SK-N-SH (cell line): ENCODE results near the gene PRKCB. TPM values are rescaled to one million over a fixed set of nuclear protein-coding genes. Genes with fewer than 3 reads are reported as not detected.

Source experiments
- CTCF ChIA-PET: fragments of 300-600, 350-600 bp; formaldehyde crosslinking; extraction: SDS; loops from one replicate; lab custom pipeline; 2021; lab: Yijun Ruan, JAX
- POLR2A ChIA-PET: fragments of 350-600 bp; sonication (Branson Sonifier 250); formaldehyde crosslinking; extraction: SDS; loops from one replicate; lab custom pipeline; 2020; ENCODE audit warnings: antibody characterized with exemption, inconsistent platforms; lab: Yijun Ruan, JAX
- DNase-seq: peaks from one replicate; pipeline ENCODE4 v3.0.0; 2012
- H2AFZ ChIP-seq: fragments of 200-600 bp; sonication (generic); 2 replicates; pipeline ENCODE4 v1.8.1; 2016; ENCODE audit warnings: antibody characterized with exemption, mild to moderate bottlenecking, low read depth
- H3F3A ChIP-seq: fragments of 200-600 bp; sonication (generic); replicated peaks from 2 replicates; pipeline ENCODE3; 2016; ENCODE audit warnings: antibody characterized with exemption, mild to moderate bottlenecking; ENCODE audit not compliant: insufficient read depth
- H3K27ac ChIP-seq, 2 experiments: fragments of 200-500 bp in 1 of 2; fragments of 200-600 bp in 1 of 2; sonication (Bioruptor generic) in 1 of 2; sonication (generic), shearing (Covaris generic) in 1 of 2; 2 replicates each; pipeline versions ENCODE4 v1.5.1 to v1.6.1; 2014 to 2016; ENCODE audit warnings: low read depth in 2 of 2, inconsistent platforms in 1 of 2, low read length in 1 of 2, mild to moderate bottlenecking in 1 of 2, mixed read lengths in 1 of 2
- H3K27me3 ChIP-seq: fragments of 200-600 bp; sonication (generic), shearing (Covaris generic); 2 replicates; pipeline ENCODE4 v1.6.1; 2016; ENCODE audit warnings: mixed run types; ENCODE audit not compliant: insufficient read depth
- H3K36me3 ChIP-seq, 2 experiments: fragments of 200-500 bp in 1 of 2; fragments of 200-600 bp in 1 of 2; sonication (Bioruptor generic) in 1 of 2; sonication (generic) in 1 of 2; replicated peaks in 1 of 2; 2 replicates each; pipeline versions ENCODE3 to v1.5.1; 2014 to 2016; ENCODE audit warnings: low read length in 1 of 2, mild to moderate bottlenecking in 1 of 2; ENCODE audit not compliant: insufficient read depth in 2 of 2, control insufficient read depth in 1 of 2
- H3K4me1 ChIP-seq, 2 experiments: fragments of 200-500 bp in 1 of 2; fragments of 200-600 bp in 1 of 2; sonication (Bioruptor generic) in 1 of 2; sonication (generic), shearing (Covaris generic) in 1 of 2; 2 replicates each; pipeline versions ENCODE4 v1.5.1 to v1.6.1; 2014 to 2016; ENCODE audit warnings: low read depth in 1 of 2, low read length in 1 of 2, mixed run types in 1 of 2; ENCODE audit not compliant: insufficient read depth in 2 of 2, control insufficient read depth in 1 of 2
- H3K4me2 ChIP-seq: fragments of 200-600 bp; sonication (generic), shearing (Covaris generic); 2 replicates; pipeline ENCODE4 v1.6.1; 2017; ENCODE audit warnings: mixed run types
- H3K4me3 ChIP-seq, 2 experiments: fragments of 200-500 bp in 1 of 2; fragments of 200-600 bp in 1 of 2; sonication (Bioruptor generic) in 1 of 2; sonication (generic), shearing (Covaris generic) in 1 of 2; 2 replicates each; pipeline versions ENCODE4 v1.5.1 to v1.8.1; 2014 to 2016; ENCODE audit warnings: low read depth in 2 of 2, inconsistent platforms in 1 of 2, low read length in 1 of 2, mild to moderate bottlenecking in 1 of 2, mixed read lengths in 1 of 2, moderate library complexity in 1 of 2
- H3K79me2 ChIP-seq: fragments of 200-600 bp; sonication (generic); 2 replicates; pipeline ENCODE4 v1.8.1; 2017; ENCODE audit warnings: mild to moderate bottlenecking; ENCODE audit not compliant: insufficient read depth
- H3K9ac ChIP-seq: fragments of 200-600 bp; sonication (generic); 2 replicates; pipeline ENCODE4 v1.6.1; 2017; ENCODE audit warnings: mixed run types
- H3K9me2 ChIP-seq: fragments of 200-600 bp; sonication (generic); 2 replicates; pipeline ENCODE4 v1.6.1; 2017; ENCODE audit warnings: mixed run types
- H3K9me3 ChIP-seq: fragments of 200-600 bp; sonication (generic); 2 replicates; pipeline ENCODE4 v1.6.1; 2017; ENCODE audit warnings: mixed run types, mild to moderate bottlenecking, moderate library complexity
- H4K20me1 ChIP-seq: fragments of 200-600 bp; sonication (generic); 2 replicates; pipeline ENCODE4 v1.6.1; 2017; ENCODE audit warnings: mild to moderate bottlenecking, mixed run types; ENCODE audit not compliant: insufficient read depth
- CHD2 ChIP-seq: fragments of 150-350 bp; IDR thresholded peaks from 2 replicates; pipeline ENCODE4 v1.6.1; 2018; ENCODE audit warnings: low read length; ENCODE audit not compliant: partially characterized antibody
- ELF1 ChIP-seq: IDR thresholded peaks from 2 replicates; pipeline ENCODE4 v1.4.0; 2012
- EP300 ChIP-seq, 2 experiments: IDR thresholded peaks; 2 replicates each; pipeline versions ENCODE4 v1.4.0 to v1.6.1; 2012; ENCODE audit warnings: borderline replicate concordance in 1 of 2, low read depth in 1 of 2, low read length in 1 of 2
- EZH2phosphoT487 ChIP-seq: fragments of 200-600 bp; sonication (generic); IDR thresholded peaks from 2 replicates; pipeline ENCODE4 v1.6.1; 2017; ENCODE audit warnings: low read depth, mixed run types, mild to moderate bottlenecking, antibody characterized with exemption, moderate library complexity, borderline replicate concordance
- FOSL2 ChIP-seq: IDR thresholded peaks from 2 replicates; pipeline ENCODE4 v1.4.0; 2012; ENCODE audit warnings: low read depth, mild to moderate bottlenecking, moderate library complexity, borderline replicate concordance
- FOXJ3 ChIP-seq: sonication (generic); formaldehyde crosslinking; IDR thresholded peaks from 2 replicates; pipeline ENCODE4 v1.5.1; 2020; ENCODE audit warnings: mild to moderate bottlenecking, missing genetic modification reagents
- MEF2A ChIP-seq: IDR thresholded peaks from 2 replicates; pipeline ENCODE4 v1.4.0; 2012; ENCODE audit warnings: low read depth, borderline replicate concordance
- MXI1 ChIP-seq: IDR thresholded peaks from 2 replicates; pipeline ENCODE4 v1.6.1; 2012; ENCODE audit warnings: mild to moderate bottlenecking, low read depth, low read length, improper control_type of control experiment
- POLR2AphosphoS5 ChIP-seq: IDR thresholded peaks from 2 replicates; pipeline ENCODE4 v1.6.1; 2012; ENCODE audit warnings: low read depth, low read length
- RAD21 ChIP-seq: IDR thresholded peaks from 2 replicates; pipeline ENCODE4 v1.6.1; 2012; ENCODE audit warnings: mild to moderate bottlenecking, low read length
- RFX5 ChIP-seq: IDR thresholded peaks from 2 replicates; pipeline ENCODE4 v1.6.1; 2012; ENCODE audit warnings: mild to moderate bottlenecking, improper control_type of control experiment, low read length
- RXRA ChIP-seq: IDR thresholded peaks from 2 replicates; pipeline ENCODE4 v1.4.0; 2012; ENCODE audit warnings: low read depth, mild to moderate bottlenecking, borderline replicate concordance
- SMC3 ChIP-seq: IDR thresholded peaks from 2 replicates; pipeline ENCODE4 v1.6.1; 2012; ENCODE audit warnings: low read depth, low read length, improper control_type of control experiment
- TAF1 ChIP-seq: IDR thresholded peaks from 2 replicates; pipeline ENCODE4 v1.6.1; 2012; ENCODE audit warnings: low read depth, mild to moderate bottlenecking, low read length, moderate library complexity, borderline replicate concordance
- TEAD4 ChIP-seq: IDR thresholded peaks from 2 replicates; pipeline ENCODE4 v1.4.0; 2012; ENCODE audit warnings: mild to moderate bottlenecking, borderline replicate concordance; ENCODE audit not compliant: insufficient read depth
- polyA plus RNA-seq, 3 experiments: library from polyadenylated mRNA; depleted of rRNA; stranded (reverse); fragments of >200 nt; gene quantifications; 2 replicates each; pipeline ENCODE4 v1.2.3, GENCODE V29; 2012
- TF ChIP-seq, protein P1 (sequence below): IDR thresholded peaks from 2 replicates; pipeline ENCODE4 v1.4.0; 2012; ENCODE audit warnings: low read depth, borderline replicate concordance
- TF ChIP-seq, protein P2 (sequence below): fragments of 200-600 bp; sonication (generic); IDR thresholded peaks from 2 replicates; pipeline ENCODE4 v1.6.1; 2017; ENCODE audit warnings: antibody characterized with exemption, mild to moderate bottlenecking, moderate library complexity
- TF ChIP-seq, protein P3 (sequence below): fragments of 150-350 bp; IDR thresholded peaks from 2 replicates; pipeline ENCODE4 v1.6.1; 2016; ENCODE audit warnings: mild to moderate bottlenecking, low read depth, low read length

The PRKCB gene
- polyA plus RNA-seq, 1 of the 3 experiments (the other 2 are of a cell fraction) = 0.12 TPM

DNA sequence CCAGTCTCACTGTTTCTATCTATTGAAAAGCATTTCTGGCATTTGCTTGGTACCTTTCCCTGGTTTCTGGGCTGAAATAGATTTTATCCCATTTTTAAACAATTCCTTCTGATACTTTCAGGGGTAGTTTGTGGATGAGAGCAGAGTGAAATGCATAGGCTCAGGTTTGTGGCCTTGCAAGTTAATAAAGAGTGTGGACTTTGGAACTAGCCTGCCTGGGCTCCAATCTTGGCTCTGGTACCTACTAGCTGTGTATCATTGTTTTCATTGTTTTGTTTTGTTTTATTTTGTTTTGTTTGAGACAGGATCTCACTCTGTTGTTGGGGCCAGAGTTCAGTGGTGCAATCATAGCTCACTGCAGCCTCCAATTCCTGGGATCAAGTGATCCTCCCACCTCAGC lies 175.5 kb downstream of the PRKCB start:
- ChIA-PET CTCF (interaction anchor here (1.0 to 3.4 kb wide), 11 partner anchors 10 to 481 kb away, joined by 3 to 47 read pairs (median 6); no protein-coding TSS in a partner anchor), POLR2A (no interaction called here)
- Histone ChIP-seq H3K4me3 (no peak overlapping the region), H2AFZ (no peak overlapping the region), H3K4me2 (no peak overlapping the region), H3K9me3 (no peaks in the 10 kb centered on the region), H3K27me3 (no peaks in the 10 kb centered on the region), H3K27ac (no peak overlapping the region), H3F3A (no peaks in the 10 kb centered on the region), H3K79me2 (no peaks in the 10 kb centered on the region), H4K20me1 (no peaks in the 10 kb centered on the region), H3K9me2 (no peaks in the 10 kb centered on the region), H3K36me3 (no peaks in the 10 kb centered on the region), H3K9ac (no peak overlapping the region), H3K4me1 (peaks cover 4 to 6% of the 10 kb centered on the region in 2 experiments; a peak in 2 of 4 replicates)
- TF ChIP-seq EP300 (IDR thresholded peaks at IDR 0.05; ENCODE audit: borderline replicate concordance in 1 of 2, low read depth in 1 of 2, low read length in 1 of 2) (no peak), FOXJ3 (CRISPR knock-in tag) (no peak), RFX5 (no peak), RAD21 (no peak), RXRA (no peak), TAF1 (no peak), MXI1 (no peak), EZH2phosphoT487 (no peak), ELF1 (no peak), TEAD4 (no peak), FOSL2 (no peak), CHD2 (no peak), SMC3 (no peak), POLR2AphosphoS5 (no peak), MEF2A (no peak)
- TF ChIP-seq, protein P1, sequence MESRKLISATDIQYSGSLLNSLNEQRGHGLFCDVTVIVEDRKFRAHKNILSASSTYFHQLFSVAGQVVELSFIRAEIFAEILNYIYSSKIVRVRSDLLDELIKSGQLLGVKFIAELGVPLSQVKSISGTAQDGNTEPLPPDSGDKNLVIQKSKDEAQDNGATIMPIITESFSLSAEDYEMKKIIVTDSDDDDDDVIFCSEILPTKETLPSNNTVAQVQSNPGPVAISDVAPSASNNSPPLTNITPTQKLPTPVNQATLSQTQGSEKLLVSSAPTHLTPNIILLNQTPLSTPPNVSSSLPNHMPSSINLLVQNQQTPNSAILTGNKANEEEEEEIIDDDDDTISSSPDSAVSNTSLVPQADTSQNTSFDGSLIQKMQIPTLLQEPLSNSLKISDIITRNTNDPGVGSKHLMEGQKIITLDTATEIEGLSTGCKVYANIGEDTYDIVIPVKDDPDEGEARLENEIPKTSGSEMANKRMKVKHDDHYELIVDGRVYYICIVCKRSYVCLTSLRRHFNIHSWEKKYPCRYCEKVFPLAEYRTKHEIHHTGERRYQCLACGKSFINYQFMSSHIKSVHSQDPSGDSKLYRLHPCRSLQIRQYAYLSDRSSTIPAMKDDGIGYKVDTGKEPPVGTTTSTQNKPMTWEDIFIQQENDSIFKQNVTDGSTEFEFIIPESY = no peak
- TF ChIP-seq, protein P2, sequence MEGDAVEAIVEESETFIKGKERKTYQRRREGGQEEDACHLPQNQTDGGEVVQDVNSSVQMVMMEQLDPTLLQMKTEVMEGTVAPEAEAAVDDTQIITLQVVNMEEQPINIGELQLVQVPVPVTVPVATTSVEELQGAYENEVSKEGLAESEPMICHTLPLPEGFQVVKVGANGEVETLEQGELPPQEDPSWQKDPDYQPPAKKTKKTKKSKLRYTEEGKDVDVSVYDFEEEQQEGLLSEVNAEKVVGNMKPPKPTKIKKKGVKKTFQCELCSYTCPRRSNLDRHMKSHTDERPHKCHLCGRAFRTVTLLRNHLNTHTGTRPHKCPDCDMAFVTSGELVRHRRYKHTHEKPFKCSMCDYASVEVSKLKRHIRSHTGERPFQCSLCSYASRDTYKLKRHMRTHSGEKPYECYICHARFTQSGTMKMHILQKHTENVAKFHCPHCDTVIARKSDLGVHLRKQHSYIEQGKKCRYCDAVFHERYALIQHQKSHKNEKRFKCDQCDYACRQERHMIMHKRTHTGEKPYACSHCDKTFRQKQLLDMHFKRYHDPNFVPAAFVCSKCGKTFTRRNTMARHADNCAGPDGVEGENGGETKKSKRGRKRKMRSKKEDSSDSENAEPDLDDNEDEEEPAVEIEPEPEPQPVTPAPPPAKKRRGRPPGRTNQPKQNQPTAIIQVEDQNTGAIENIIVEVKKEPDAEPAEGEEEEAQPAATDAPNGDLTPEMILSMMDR = no peak
- TF ChIP-seq, protein P3, sequence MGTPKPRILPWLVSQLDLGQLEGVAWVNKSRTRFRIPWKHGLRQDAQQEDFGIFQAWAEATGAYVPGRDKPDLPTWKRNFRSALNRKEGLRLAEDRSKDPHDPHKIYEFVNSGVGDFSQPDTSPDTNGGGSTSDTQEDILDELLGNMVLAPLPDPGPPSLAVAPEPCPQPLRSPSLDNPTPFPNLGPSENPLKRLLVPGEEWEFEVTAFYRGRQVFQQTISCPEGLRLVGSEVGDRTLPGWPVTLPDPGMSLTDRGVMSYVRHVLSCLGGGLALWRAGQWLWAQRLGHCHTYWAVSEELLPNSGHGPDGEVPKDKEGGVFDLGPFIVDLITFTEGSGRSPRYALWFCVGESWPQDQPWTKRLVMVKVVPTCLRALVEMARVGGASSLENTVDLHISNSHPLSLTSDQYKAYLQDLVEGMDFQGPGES = no peak
- no peak for DNase-seq
